Activated T-cell treated with anti-CD3 and anti-CD28 coated beads for 24 hours (primary cell): ENCODE measurements around the gene CTNNA3.

Source experiments
- DNase-seq: peaks from one replicate; pipeline ENCODE4 v3.0.0-alpha.2; 2020; ENCODE audit warnings: low read depth

CTNNA3 gene

GRCh38 chr10:67015225-67015624 is 680.8 kb downstream of the CTNNA3 start:
- DNase-seq = no peak

GRCh38 chr10:67011981-67012380 is 684.0 kb downstream of the CTNNA3 start:
- DNase-seq = no peak

GRCh38 chr10:67011480-67011879 is 684.5 kb downstream of the CTNNA3 start:
- DNase-seq = no peak

GRCh38 chr10:67005981-67006380 is 690.0 kb downstream of the CTNNA3 start:
- DNase-seq = no peak

- DNase-seq = no peak
These were observed 691.3 kb downstream of the CTNNA3 start for GRCh38 chr10:67004690-67005089.

- no peak for DNase-seq
These were observed 696.0 kb downstream of the CTNNA3 start for GRCh38 chr10:66999762-67000545.

GRCh38 chr10:66996996-66997395 is 699.0 kb downstream of the CTNNA3 start:
- DNase-seq = no peak

GRCh38 chr10:66990143-66990830 is 705.7 kb downstream of the CTNNA3 start:
- no peak for DNase-seq

- DNase-seq = no peak
These were observed 712.5 kb downstream of the CTNNA3 start for GRCh38 chr10:66983475-66983818.

GRCh38 chr10:66982792-66983474 is 713.1 kb downstream of the CTNNA3 start:
- no peak for DNase-seq

GRCh38 chr10:66982053-66982420 is 714.0 kb downstream of the CTNNA3 start:
- DNase-seq = no peak

GRCh38 chr10:66981361-66982052 is 714.5 kb downstream of the CTNNA3 start:
- DNase-seq = no peak

GRCh38 chr10:66980246-66980815 is 715.7 kb downstream of the CTNNA3 start:
- DNase-seq = no peak

GRCh38 chr10:66964946-66965345 is 731.0 kb downstream of the CTNNA3 start:
- no peak for DNase-seq

GRCh38 chr10:66958466-66958865 is 737.5 kb downstream of the CTNNA3 start:
- no peak for DNase-seq

- no peak for DNase-seq
These were observed 744.1 kb downstream of the CTNNA3 start for GRCh38 chr10:66951896-66952295.

- DNase-seq = no peak
These were observed 752.4 kb downstream of the CTNNA3 start for GRCh38 chr10:66943590-66943989.

GRCh38 chr10:66942407-66942806 is 753.6 kb downstream of the CTNNA3 start:
- DNase-seq = no peak

- no peak for DNase-seq
These were observed 754.5 kb downstream of the CTNNA3 start for GRCh38 chr10:66941491-66941890.

- no peak for DNase-seq
These were observed 755.0 kb downstream of the CTNNA3 start for GRCh38 chr10:66940965-66941364.

GRCh38 chr10:66934711-66935110 is 761.3 kb downstream of the CTNNA3 start:
- no peak for DNase-seq

- DNase-seq = no peak
These were observed 764.0 kb downstream of the CTNNA3 start for GRCh38 chr10:66931949-66932343.
